Pancreas (tissue), 10 donors: Measurements from ENCODE around the gene TGFA. TPM values are rescaled to one million over a fixed set of nuclear protein-coding genes. Genes with fewer than 3 reads are reported as not detected.

Source experiments
- ATAC-seq, 4 donors: fragments of 200-7000 bp; cut with Tn5 transposase; one replicate each; pipeline versions ENCODE4 v1.8.0 to v1.9.1; 2020; ENCODE audit warnings: mild to moderate bottlenecking in 4 of 4, moderate library complexity in 4 of 4
- DNase-seq, 6 donors: peaks; one replicate each; pipeline ENCODE4 v3.0.0-alpha.2; 2020
- FAIRE-seq: peaks from 2 replicates; lab custom pipeline; 2012; peaks lifted over from hg19 to GRCh38; lab: Jason Lieb, UNC
- H3K27ac ChIP-seq, 4 donors: fragments of 200-600 bp; sonication (generic); 1 replicate in 3 of 4; 2 replicates in 1 of 4; pipeline versions ENCODE4 v1.5.0 to v1.8.0; 2020
- H3K27me3 ChIP-seq, 4 donors: fragments of 200-600 bp; one replicate each; pipeline ENCODE4 v1.8.0; 2021
- H3K36me3 ChIP-seq, 3 donors: fragments of 200-600 bp; sonication (generic) in 1 of 3; one replicate each; pipeline versions ENCODE4 v1.5.0 to v1.8.0; 2020 to 2021
- H3K4me1 ChIP-seq, 3 donors: fragments of 200-600 bp; one replicate each; pipeline ENCODE4 v1.8.0; 2021
- H3K4me3 ChIP-seq, 4 donors: fragments of 200-600 bp; sonication (generic) in 2 of 4; one replicate each; pipeline versions ENCODE4 v1.5.0 to v1.8.0; 2020 to 2021
- H3K9me3 ChIP-seq, 4 donors: fragments of 200-600 bp; one replicate each; pipeline ENCODE4 v1.8.0; 2021
- CTCF ChIP-seq, 4 donors: fragments of 200-600 bp; sonication (generic) in 3 of 4; IDR thresholded peaks; one replicate each; pipeline versions ENCODE4 v1.5.0 to v1.8.0; 2021; ENCODE audit warnings: antibody characterized with exemption in 4 of 4
- WGBS, 2 donors: extraction: QIAGEN DNeasy Blood & Tissue Kit; methylation state at CpG; one replicate each; pipeline ENCODE4 v1.1.7; 2013; 5-methylcytosine and 5-hydroxymethylcytosine counted together
- intact Hi-C, 3 donors: fragments of 100-400 bp; cut with DNase I; formaldehyde crosslinking; loops; one replicate each; pipeline versions ENCODE4 v1.11.1 to v1.14.2; 2022
- polyA plus RNA-seq, 2 donors: library from polyadenylated mRNA; stranded (reverse); fragments of 200-250 nt; gene quantifications; one replicate each; pipeline ENCODE4 v1.2.3, GENCODE V29; 2013
- total RNA-seq, 6 donors: library from RNA; stranded (reverse); fragmentation: NEBNext Ultra II Directional in 4 of 6; extraction: Animal tissue kit (Norgen Biotek cat#: 25700) in 4 of 6; gene quantifications; one replicate each; pipeline versions ENCODE4 v1.2.1 to v1.2.4, GENCODE V29; 2021 to 2023
- donor health status: healthy with polysubstance abuse.
- donor health status: DM: no; HTN: no; CAD: no; lungs with moderate emphysema.
- donor health status: DM: no; HTN: no; CAD: no.
- donor health status: control.
- donor health status: control.
- donor health status: Bipolar disorder and iron deficiency.
- donor health status: DM: yes; HTN: yes; CAD: no.
- donor health status: DM: no; HTN: no; CAD: no.
- donor health status: DM: no; HTN: no; CAD: no.
- donor health status: DM: yes; HTN: yes; CAD: no.

TGFA gene
- total and polyA plus RNA-seq, 8 donors = 3.8 to 13.2 (median 7.4) TPM

GRCh38 chr2:70501728-70502127 lies 51.9 kb downstream of the TGFA start:
- Histone ChIP-seq H3K36me3 (no peaks in the 10 kb centered on the region), H3K4me1 (no peaks in the 10 kb centered on the region), H3K27ac (no peak overlapping the region), H3K9me3 (no peaks in the 10 kb centered on the region), H3K4me3 (no peak overlapping the region), H3K27me3 (no peaks in the 10 kb centered on the region)
- DNase-seq = no peak
- no peak for ATAC-seq
- no peak for TF ChIP-seq CTCF (IDR thresholded peaks at IDR 0.05)
- no peak for FAIRE-seq
- intact Hi-C loops = no loop called here
- 84% methylated on average over 4 of the region's 4 CpGs for WGBS, 2 donors

- FAIRE-seq = no peak
Observed at GRCh38 chr2:70501215-70501614, 52.4 kb downstream of the TGFA start.

GRCh38 chr2:70499253-70499652 lies 54.4 kb downstream of the TGFA start:
- WGBS, 2 donors = 94% methylated on average over 7 of the region's 7 CpGs
- Histone ChIP-seq H3K27me3 (no peaks in the 10 kb centered on the region), H3K27ac (no peak overlapping the region), H3K4me3 (no peak overlapping the region), H3K9me3 (no peaks in the 10 kb centered on the region), H3K36me3 (no peaks in the 10 kb centered on the region), H3K4me1 (no peaks in the 10 kb centered on the region)
- FAIRE-seq (no peak), ATAC-seq (no peak), DNase-seq (no peak)
- intact Hi-C loops = no loop called here
- no peak for TF ChIP-seq CTCF (IDR thresholded peaks at IDR 0.05)

More at GRCh38 chr2:70501215-70501614, 52.4 kb downstream of the TGFA start:
- WGBS, 2 donors = 97 to 99% methylated on average over 1 of the region's 1 CpG
- no peak for TF ChIP-seq CTCF (IDR thresholded peaks at IDR 0.05)
- Histone ChIP-seq H3K27me3 (no peaks in the 10 kb centered on the region), H3K4me3 (no peak overlapping the region), H3K36me3 (no peaks in the 10 kb centered on the region), H3K27ac (no peak overlapping the region), H3K9me3 (no peaks in the 10 kb centered on the region), H3K4me1 (no peaks in the 10 kb centered on the region)
- ATAC-seq (no peak), DNase-seq (no peak)
- intact Hi-C loops = no loop called here

GRCh38 chr2:70498528-70498927 lies 55.1 kb downstream of the TGFA start:
- DNase-seq (no peak), FAIRE-seq (no peak), ATAC-seq (no peak)
- Histone ChIP-seq H3K27me3 (no peaks in the 10 kb centered on the region), H3K9me3 (no peaks in the 10 kb centered on the region), H3K36me3 (no peaks in the 10 kb centered on the region), H3K4me1 (no peaks in the 10 kb centered on the region), H3K4me3 (no peak overlapping the region), H3K27ac (no peak overlapping the region)
- WGBS, 2 donors = 87 to 91% methylated on average over 1 of the region's 1 CpG
- intact Hi-C loops = no loop called here
- no peak for TF ChIP-seq CTCF (IDR thresholded peaks at IDR 0.05)

- H3K36me3 ChIP-seq = no peaks in the 10 kb centered on the region
- intact Hi-C loops = no loop called here
- no peaks in the 10 kb centered on the region for H3K9me3 ChIP-seq
- H3K27ac ChIP-seq = no peak overlapping the region
- peak in 1 of 4 donors; percentile 14 for TF ChIP-seq CTCF (IDR thresholded peaks at IDR 0.05)
- DNase-seq (no peak), ATAC-seq (peak in 1 of 4 donors; percentile 36), FAIRE-seq (no peak)
- no peaks in the 10 kb centered on the region for H3K4me1 ChIP-seq
- no peak overlapping the region for H3K4me3 ChIP-seq
- no peaks in the 10 kb centered on the region for H3K27me3 ChIP-seq
Observed at GRCh38 chr2:70498054-70498453, 55.6 kb downstream of the TGFA start.
